Measurements from ENCODE around the gene OTUD3. TPM values are rescaled to one million over a fixed set of nuclear protein-coding genes. Genes with fewer than 3 reads are reported as not detected.

OTUD3 gene
- total and polyA plus RNA-seq, 2 of the 13 experiments (the other 11 are each of a cell fraction or from before 2014, with no cell fraction given): 5.2 to 7.5 TPM

DNA sequence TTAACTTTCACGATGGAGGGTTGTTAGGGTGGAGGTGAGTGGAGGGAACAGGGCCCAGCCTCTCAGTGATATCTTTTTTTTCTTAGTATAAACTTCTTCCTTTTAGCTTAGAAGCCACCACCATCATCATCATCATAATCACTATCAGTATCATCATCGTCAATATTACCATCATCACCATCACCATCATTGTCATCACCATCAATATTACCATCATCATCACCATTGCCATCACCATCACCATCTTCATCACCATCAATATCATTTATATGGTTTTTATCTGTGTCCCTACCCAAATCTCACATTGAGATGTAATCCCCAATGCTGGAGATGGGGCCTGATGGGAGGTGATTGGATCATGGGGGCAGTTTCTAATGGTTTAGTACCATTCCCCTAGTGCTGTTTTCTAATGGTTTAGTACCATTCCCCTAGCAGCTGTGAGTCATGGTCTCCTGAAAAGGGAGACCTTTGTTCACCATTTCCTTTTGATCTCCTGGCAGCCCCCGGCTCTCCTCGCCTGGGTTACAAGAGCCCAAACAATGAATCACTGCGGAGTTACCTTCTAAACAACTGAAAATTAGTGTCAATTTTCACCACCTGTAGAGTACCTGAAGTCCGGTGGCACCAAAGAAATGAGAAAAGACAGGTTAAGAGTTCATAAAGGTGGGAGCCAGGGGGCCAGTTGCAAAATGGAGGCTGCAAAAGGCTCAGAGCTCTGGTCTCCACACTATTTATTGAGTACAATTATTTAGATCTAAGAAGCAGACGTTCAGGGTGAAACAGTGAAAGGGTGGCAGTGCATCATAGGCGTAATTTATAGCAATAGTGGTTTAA, 44.3 kb downstream of the OTUD3 start (continued):
- TF ChIP-seq POLR2G (IDR thresholded peaks at IDR 0.05; ENCODE audit: low read depth, low read length): peak; percentile 17; the same call in 1 of the 2 replicates
- peak; percentile 90 for TF ChIP-seq GFI1 (CRISPR knock-in tag; IDR thresholded peaks at IDR 0.05; ENCODE audit: borderline replicate concordance)
- TF ChIP-seq, protein P1, sequence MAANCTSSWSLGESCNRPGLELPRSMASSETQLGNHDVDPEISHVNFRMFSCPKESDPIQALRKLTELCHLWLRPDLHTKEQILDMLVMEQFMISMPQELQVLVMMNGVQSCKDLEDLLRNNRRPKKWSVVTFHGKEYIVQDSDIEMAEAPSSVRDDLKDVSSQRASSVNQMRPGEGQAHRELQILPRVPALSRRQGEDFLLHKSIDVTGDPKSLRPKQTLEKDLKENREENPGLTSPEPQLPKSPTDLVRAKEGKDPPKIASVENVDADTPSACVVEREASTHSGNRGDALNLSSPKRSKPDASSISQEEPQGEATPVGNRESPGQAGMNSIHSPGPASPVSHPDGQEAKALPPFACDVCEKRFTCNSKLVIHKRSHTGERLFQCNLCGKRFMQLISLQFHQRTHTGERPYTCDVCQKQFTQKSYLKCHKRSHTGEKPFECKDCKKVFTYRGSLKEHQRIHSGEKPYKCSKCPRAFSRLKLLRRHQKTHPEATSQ (CRISPR knock-in tag; IDR thresholded peaks at IDR 0.05; ENCODE audit: borderline replicate concordance): peak; percentile 31; the same call in 1 of the 2 replicates
- peak in 1 of 2 experiments; percentile 44; a peak in 1 of 4 replicates for TF ChIP-seq HMGXB4 (CRISPR knock-in tag; IDR thresholded peaks at IDR 0.05; ENCODE audit: borderline replicate concordance in 1 of 2, low read depth in 1 of 2)
- peak; percentile 95 for TF ChIP-seq FOSL2 (CRISPR knock-in tag; IDR thresholded peaks at IDR 0.05)
- no peak for TF ChIP-seq SIX4 (CRISPR knock-in tag; IDR thresholded peaks at IDR 0.05)
- TF ChIP-seq NR2F2 (IDR thresholded peaks at IDR 0.05; ENCODE audit: borderline replicate concordance, low read depth): 0 out of 2 replicates have a peak, but pooled peaks have one; percentile 21
- no peak for TF ChIP-seq ZNF556 (CRISPR knock-in tag; IDR thresholded peaks at IDR 0.05; ENCODE audit: borderline replicate concordance)
- TF ChIP-seq ZBTB43 (CRISPR knock-in tag; conservative IDR thresholded peaks at IDR 0.05): no peak; the same call in 1 of the 2 replicates
- TF ChIP-seq ASH2L (IDR thresholded peaks at IDR 0.05; ENCODE audit: insufficient read length, low read depth, low read length): peak; percentile 88
- peak; percentile 85 to 88 for TF ChIP-seq EP300 (IDR thresholded peaks at IDR 0.05; ENCODE audit: low read depth in 2 of 2, low read length in 2 of 2)
- TF ChIP-seq EP300 (CRISPR knock-in tag; IDR thresholded peaks at IDR 0.05; ENCODE audit: borderline replicate concordance): 0 out of 2 replicates have a peak, but pooled peaks have one; percentile 19
- TF ChIP-seq REST (IDR thresholded peaks at IDR 0.05; ENCODE audit: borderline replicate concordance in 1 of 2, low read depth in 1 of 2, low read length in 2 of 2): 0 out of 4 replicates have a peak, but pooled peaks of 1 of the 2 experiments have one; percentile 20
- peak; percentile 45; the same call in 1 of the 2 replicates for TF ChIP-seq RCOR2 (CRISPR knock-in tag; IDR thresholded peaks at IDR 0.05)
- no peak for TF ChIP-seq FOXP1 (IDR thresholded peaks at IDR 0.05)
- peak; percentile 27; the same call in 1 of the 2 replicates for TF ChIP-seq FOXP1 (CRISPR knock-in tag; IDR thresholded peaks at IDR 0.05)
- TF ChIP-seq, protein P2, sequence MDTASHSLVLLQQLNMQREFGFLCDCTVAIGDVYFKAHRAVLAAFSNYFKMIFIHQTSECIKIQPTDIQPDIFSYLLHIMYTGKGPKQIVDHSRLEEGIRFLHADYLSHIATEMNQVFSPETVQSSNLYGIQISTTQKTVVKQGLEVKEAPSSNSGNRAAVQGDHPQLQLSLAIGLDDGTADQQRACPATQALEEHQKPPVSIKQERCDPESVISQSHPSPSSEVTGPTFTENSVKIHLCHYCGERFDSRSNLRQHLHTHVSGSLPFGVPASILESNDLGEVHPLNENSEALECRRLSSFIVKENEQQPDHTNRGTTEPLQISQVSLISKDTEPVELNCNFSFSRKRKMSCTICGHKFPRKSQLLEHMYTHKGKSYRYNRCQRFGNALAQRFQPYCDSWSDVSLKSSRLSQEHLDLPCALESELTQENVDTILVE (CRISPR knock-in tag; IDR thresholded peaks at IDR 0.05): no peak
- no peak for TF ChIP-seq NFE2L1 (CRISPR knock-in tag; IDR thresholded peaks at IDR 0.05; ENCODE audit: borderline replicate concordance)
